Parathyroid adenoma (tissue), 2 donors: ENCODE measurements around the gene ARMH3.

ENCODE experiments used
- H2AFZ ChIP-seq: fragments of 300-600 bp; sonication (generic); one replicate; pipeline ENCODE4 v1.7.0; 2017; ENCODE audit warnings: antibody characterized with exemption, mild to moderate bottlenecking
- H3K27ac ChIP-seq: fragments of 300-600 bp; sonication (generic); one replicate; pipeline ENCODE4 v1.7.0; 2017
- H3K27me3 ChIP-seq: fragments of 300-600 bp; sonication (generic); one replicate; pipeline ENCODE4 v1.7.0; 2017; ENCODE audit warnings: low read length; ENCODE audit not compliant: control insufficient read depth, insufficient read depth
- H3K36me3 ChIP-seq: fragments of 300-600 bp; sonication (generic); one replicate; pipeline ENCODE4 v1.7.0; 2017; ENCODE audit warnings: low read length; ENCODE audit not compliant: control insufficient read depth, insufficient read depth
- H3K4me1 ChIP-seq: fragments of 300-600 bp; sonication (generic); one replicate; pipeline ENCODE4 v1.7.0; 2017; ENCODE audit warnings: control low read depth
- H3K4me2 ChIP-seq: fragments of 300-600 bp; sonication (generic); one replicate; pipeline ENCODE4 v1.7.0; 2017; ENCODE audit warnings: low read length
- H3K4me3 ChIP-seq: fragments of 300-600 bp; sonication (generic); one replicate; pipeline ENCODE4 v1.7.0; 2017; ENCODE audit warnings: low read depth, low read length
- H3K79me2 ChIP-seq: fragments of 300-600 bp; sonication (generic); one replicate; pipeline ENCODE4 v1.7.0; 2017; ENCODE audit warnings: control low read depth
- H3K9ac ChIP-seq: fragments of 300-600 bp; sonication (generic); one replicate; pipeline ENCODE4 v1.7.0; 2017; ENCODE audit warnings: mild to moderate bottlenecking
- H3K9me3 ChIP-seq: fragments of 300-600 bp; sonication (generic); one replicate; pipeline ENCODE4 v1.7.0; 2017; ENCODE audit warnings: low read length; ENCODE audit not compliant: control insufficient read depth
- TF ChIP-seq, protein P1 (sequence below): fragments of 300-600 bp; sonication (generic); IDR thresholded peaks from one replicate; pipeline ENCODE4 v1.7.0; 2017; ENCODE audit warnings: antibody characterized with exemption, mild to moderate bottlenecking
- donor health status: primary hyperparathyroidism.

ARMH3 gene

DNA sequence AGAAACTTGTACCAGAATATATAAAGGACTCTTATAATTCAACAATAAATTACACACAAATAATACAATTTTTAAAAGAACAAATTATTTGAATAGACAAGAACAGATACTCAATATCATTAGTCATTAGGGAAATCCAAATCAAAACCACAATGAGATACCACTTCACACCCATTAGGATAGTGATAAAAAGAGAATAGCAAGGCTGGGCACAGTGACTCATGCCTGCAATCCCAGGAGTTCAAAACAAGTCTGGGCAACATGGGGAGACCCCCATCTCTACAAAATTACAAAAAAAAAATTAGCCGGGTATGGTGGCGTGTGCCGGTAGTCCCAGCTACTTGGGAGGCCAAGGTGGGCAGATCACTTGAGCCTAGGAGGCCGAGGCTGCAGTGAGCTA is 160.2 kb downstream of the ARMH3 start:
- Histone ChIP-seq H3K27me3 (no peaks in the 10 kb centered on the region), H3K27ac (no peak overlapping the region), H3K36me3 (no peaks in the 10 kb centered on the region), H3K9me3 (no peaks in the 10 kb centered on the region), H2AFZ (no peak overlapping the region), H3K4me1 (peaks cover 16% of the 10 kb centered on the region), H3K4me2 (no peak overlapping the region), H3K79me2 (no peaks in the 10 kb centered on the region), H3K4me3 (no peak overlapping the region), H3K9ac (no peak overlapping the region)
- TF ChIP-seq, protein P1, sequence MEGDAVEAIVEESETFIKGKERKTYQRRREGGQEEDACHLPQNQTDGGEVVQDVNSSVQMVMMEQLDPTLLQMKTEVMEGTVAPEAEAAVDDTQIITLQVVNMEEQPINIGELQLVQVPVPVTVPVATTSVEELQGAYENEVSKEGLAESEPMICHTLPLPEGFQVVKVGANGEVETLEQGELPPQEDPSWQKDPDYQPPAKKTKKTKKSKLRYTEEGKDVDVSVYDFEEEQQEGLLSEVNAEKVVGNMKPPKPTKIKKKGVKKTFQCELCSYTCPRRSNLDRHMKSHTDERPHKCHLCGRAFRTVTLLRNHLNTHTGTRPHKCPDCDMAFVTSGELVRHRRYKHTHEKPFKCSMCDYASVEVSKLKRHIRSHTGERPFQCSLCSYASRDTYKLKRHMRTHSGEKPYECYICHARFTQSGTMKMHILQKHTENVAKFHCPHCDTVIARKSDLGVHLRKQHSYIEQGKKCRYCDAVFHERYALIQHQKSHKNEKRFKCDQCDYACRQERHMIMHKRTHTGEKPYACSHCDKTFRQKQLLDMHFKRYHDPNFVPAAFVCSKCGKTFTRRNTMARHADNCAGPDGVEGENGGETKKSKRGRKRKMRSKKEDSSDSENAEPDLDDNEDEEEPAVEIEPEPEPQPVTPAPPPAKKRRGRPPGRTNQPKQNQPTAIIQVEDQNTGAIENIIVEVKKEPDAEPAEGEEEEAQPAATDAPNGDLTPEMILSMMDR, result no peak

DNA sequence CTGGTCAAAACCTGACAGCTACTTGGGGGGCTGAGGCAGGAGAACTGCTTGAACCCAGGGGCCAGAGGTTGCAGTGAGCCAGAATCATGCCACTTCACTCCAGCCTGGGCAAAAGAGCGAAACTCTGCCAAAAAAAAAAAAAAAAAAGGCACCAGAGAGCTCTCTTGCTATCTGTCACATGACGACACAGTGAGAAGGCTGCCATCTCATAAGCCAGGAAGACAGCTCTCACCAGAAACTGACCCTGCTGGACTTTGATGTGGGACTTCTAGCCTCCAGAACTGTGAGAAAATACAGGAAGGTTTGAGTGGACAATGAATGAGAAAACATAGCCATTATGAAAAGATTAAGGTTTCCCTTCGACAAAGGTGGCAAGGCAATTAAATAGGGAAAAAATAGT is 161.2 kb downstream of the ARMH3 start:
- Histone ChIP-seq H3K79me2 (no peaks in the 10 kb centered on the region), H3K27ac (no peak overlapping the region), H3K9ac (no peak overlapping the region), H3K4me3 (no peak overlapping the region), H3K4me2 (no peak overlapping the region), H2AFZ (no peak overlapping the region), H3K4me1 (peaks cover 16% of the 10 kb centered on the region), H3K27me3 (no peaks in the 10 kb centered on the region), H3K36me3 (no peaks in the 10 kb centered on the region), H3K9me3 (no peaks in the 10 kb centered on the region)
- TF ChIP-seq, protein P1, result no peak

DNA sequence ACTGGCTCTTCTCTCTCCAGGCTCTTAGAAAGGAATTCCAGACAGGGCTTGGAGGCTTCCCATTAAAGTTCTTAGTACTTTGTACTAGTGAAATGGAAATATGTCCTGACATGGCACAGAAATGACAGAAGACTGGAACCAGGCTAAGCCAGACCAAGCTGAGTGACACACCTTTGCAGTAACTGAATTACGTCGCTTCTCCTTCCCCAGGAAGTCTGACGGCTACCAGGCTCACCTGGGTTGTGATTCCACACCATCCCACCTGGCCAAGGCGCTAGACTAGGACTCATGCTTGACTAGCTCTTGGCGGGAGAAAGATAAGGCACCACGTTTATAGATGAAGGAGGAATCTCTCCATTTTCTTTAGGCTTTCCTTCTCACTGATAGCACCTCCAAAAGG is 161.7 kb downstream of the ARMH3 start:
- Histone ChIP-seq H3K4me2 (no peak overlapping the region), H2AFZ (no peak overlapping the region), H3K36me3 (no peaks in the 10 kb centered on the region), H3K27ac (no peak overlapping the region), H3K9me3 (no peaks in the 10 kb centered on the region), H3K27me3 (no peaks in the 10 kb centered on the region), H3K9ac (no peak overlapping the region), H3K79me2 (peaks cover 4% of the 10 kb centered on the region), H3K4me3 (no peak overlapping the region), H3K4me1 (peaks cover 16% of the 10 kb centered on the region)
- TF ChIP-seq, protein P1, result no peak

DNA sequence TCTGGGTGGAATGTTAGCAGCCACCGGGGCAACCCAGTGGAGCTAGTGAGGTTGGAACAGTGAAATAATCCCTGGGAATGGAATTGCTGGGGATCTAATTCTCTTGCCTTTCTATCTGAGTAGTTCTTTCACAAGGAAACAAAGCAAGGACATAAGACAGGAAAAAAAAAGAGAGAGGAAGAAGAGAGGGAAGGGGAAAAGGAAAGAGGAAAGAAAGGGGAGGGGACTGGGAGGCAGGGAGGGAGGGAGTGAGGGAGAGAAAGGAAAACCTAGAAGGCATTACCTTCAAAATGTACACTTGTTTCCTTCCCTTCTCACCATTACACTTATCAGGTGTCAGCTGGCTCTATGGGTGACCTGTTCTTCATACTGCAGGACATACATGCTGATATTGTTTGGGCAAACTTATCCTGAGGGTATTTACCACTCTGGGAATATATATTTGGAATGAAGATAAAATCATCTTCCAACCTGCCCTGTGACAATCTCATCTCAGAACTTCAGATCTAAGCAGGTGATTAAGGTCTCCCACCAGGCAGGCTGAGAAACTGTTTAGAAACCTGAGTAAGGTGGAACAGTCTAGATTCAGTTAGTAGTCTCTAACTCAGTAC is 162.4 kb downstream of the ARMH3 start:
- no peaks in the 10 kb centered on the region for H3K27me3 ChIP-seq
- H3K4me1 ChIP-seq, result peaks cover 16% of the 10 kb centered on the region
- H3K4me3 ChIP-seq, result no peak overlapping the region
- H3K9me3 ChIP-seq, result no peaks in the 10 kb centered on the region
- no peak overlapping the region for H2AFZ ChIP-seq
- TF ChIP-seq, protein P1, result no peak
- no peaks in the 10 kb centered on the region for H3K36me3 ChIP-seq
- no peak overlapping the region for H3K27ac ChIP-seq
- H3K79me2 ChIP-seq, result peaks cover 6% of the 10 kb centered on the region
- H3K9ac ChIP-seq, result no peak overlapping the region
- H3K4me2 ChIP-seq, result no peak overlapping the region

DNA sequence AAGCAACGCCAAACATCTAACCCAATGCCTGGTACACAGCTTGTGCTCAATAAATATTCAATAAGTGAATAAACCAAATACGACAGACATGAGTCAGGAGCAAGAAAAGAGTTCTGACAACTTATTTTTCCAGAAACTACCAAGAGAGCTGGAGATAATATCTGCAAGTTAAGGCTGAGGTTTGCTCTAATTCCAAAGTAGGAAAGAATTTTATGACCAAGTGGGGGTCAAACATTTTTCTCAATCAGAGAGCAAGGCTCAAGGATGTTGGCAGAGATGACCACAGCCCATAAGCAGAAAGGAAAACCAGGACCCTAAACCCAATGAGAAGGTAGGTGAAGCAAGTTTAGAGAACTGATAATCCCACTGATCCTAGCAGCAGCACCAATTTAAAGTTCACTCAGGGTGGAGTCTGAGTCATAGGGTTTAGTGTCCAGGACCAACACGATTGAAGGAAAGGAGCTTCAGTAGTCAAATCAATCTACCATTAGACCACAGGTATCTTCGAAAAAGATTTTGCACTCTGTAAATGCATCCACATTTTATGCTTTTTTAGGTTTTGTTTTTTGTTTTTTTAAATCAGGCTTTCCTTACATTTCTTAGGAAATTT is 163.1 kb downstream of the ARMH3 start:
- Histone ChIP-seq H3K79me2 (peaks cover 6% of the 10 kb centered on the region), H3K4me1 (peaks cover 16% of the 10 kb centered on the region), H3K9me3 (no peaks in the 10 kb centered on the region), H3K4me3 (no peak overlapping the region), H2AFZ (no peak overlapping the region), H3K4me2 (no peak overlapping the region), H3K36me3 (no peaks in the 10 kb centered on the region), H3K27me3 (no peaks in the 10 kb centered on the region), H3K27ac (no peak overlapping the region), H3K9ac (no peak overlapping the region)
- TF ChIP-seq, protein P1, result no peak
